Naive thymus-derived CD4-positive, alpha-beta T cell (primary cell): ENCODE data around the gene LHX4. TPM values are rescaled to one million over a fixed set of nuclear protein-coding genes. Genes with fewer than 3 reads are reported as not detected.

Experiments
- ATAC-seq: fragments of 150-1000 bp; cut with Tn5 transposase; 2 replicates; pipeline ENCODE4 v1.10.0; 2021; ENCODE audit warnings: mild to moderate bottlenecking, moderate library complexity
- CTCF ChIA-PET: fragments of 350-600 bp; sonication (Branson Sonifier 250); formaldehyde crosslinking; loops from one replicate; lab custom pipeline; 2021; ENCODE audit warnings: antibody characterized with exemption; lab: Charles Lee
- POLR2A ChIA-PET: fragments of 350-600 bp; sonication (Branson Sonifier 250); formaldehyde crosslinking; loops from one replicate; lab custom pipeline; 2021; ENCODE audit warnings: antibody characterized with exemption, inconsistent platforms; lab: Charles Lee
- DNase-seq, 9 donors: peaks; one replicate each; pipeline versions ENCODE4 v3.0.0 to v3.0.0-alpha.2; 2020 to 2022; ENCODE audit warnings: mixed read lengths in 1 of 9
- H3K27ac ChIP-seq: one replicate; pipeline ENCODE4 v1.7.0; 2013; ENCODE audit warnings: mild to moderate bottlenecking, low read depth, low read length, moderate library complexity
- H3K27me3 ChIP-seq, 2 donors: one replicate each; pipeline ENCODE4 v1.7.0; 2013; ENCODE audit warnings: low read length in 2 of 2, mild to moderate bottlenecking in 2 of 2, moderate library complexity in 2 of 2; ENCODE audit not compliant: control insufficient read depth in 2 of 2, insufficient read depth in 2 of 2
- H3K36me3 ChIP-seq, 3 experiments: 1 replicate in 2 of 3; 2 replicates in 1 of 3; pipeline ENCODE4 v1.7.0; 2013; ENCODE audit warnings: low read length in 3 of 3, mild to moderate bottlenecking in 3 of 3, moderate library complexity in 1 of 3; ENCODE audit not compliant: insufficient read depth in 3 of 3, control insufficient read depth in 2 of 3
- H3K4me1 ChIP-seq, 2 donors: one replicate each; pipeline ENCODE4 v1.7.0; 2013; ENCODE audit warnings: low read length in 2 of 2, mild to moderate bottlenecking in 2 of 2, moderate library complexity in 1 of 2; ENCODE audit not compliant: control insufficient read depth in 2 of 2, insufficient read depth in 2 of 2
- H3K4me3 ChIP-seq: 2 replicates; pipeline ENCODE4 v1.7.0; 2013; ENCODE audit warnings: mild to moderate bottlenecking, low read length
- H3K9me3 ChIP-seq, 3 experiments: 1 replicate in 2 of 3; 2 replicates in 1 of 3; pipeline ENCODE4 v1.7.0; 2013; ENCODE audit warnings: low read length in 3 of 3; ENCODE audit not compliant: control insufficient read depth in 2 of 3
- H3K27ac Mint-ChIP-seq, 9 donors: one replicate each; pipeline ENCODE4 v1.8.0; 2020 to 2022; ENCODE audit warnings: mixed read lengths in 9 of 9, mild to moderate bottlenecking in 8 of 9, moderate library complexity in 5 of 9, inconsistent platforms in 2 of 9
- H3K27me3 Mint-ChIP-seq, 5 donors: one replicate each; pipeline ENCODE4 v1.8.0; 2021 to 2022; ENCODE audit warnings: mixed read lengths in 5 of 5, mild to moderate bottlenecking in 1 of 5
- H3K36me3 Mint-ChIP-seq, 5 donors: one replicate each; pipeline ENCODE4 v1.8.0; 2020 to 2022; ENCODE audit warnings: mixed read lengths in 5 of 5, mild to moderate bottlenecking in 3 of 5, inconsistent platforms in 1 of 5
- H3K4me1 Mint-ChIP-seq, 7 donors: one replicate each; pipeline ENCODE4 v1.8.0; 2020 to 2022; ENCODE audit warnings: mixed read lengths in 7 of 7, mild to moderate bottlenecking in 3 of 7, inconsistent platforms in 1 of 7
- H3K4me3 Mint-ChIP-seq, 10 donors: one replicate each; pipeline ENCODE4 v1.8.0; 2020 to 2022; ENCODE audit warnings: mild to moderate bottlenecking in 10 of 10, mixed read lengths in 10 of 10, moderate library complexity in 6 of 10, inconsistent platforms in 2 of 10
- H3K9me3 Mint-ChIP-seq, 11 donors: one replicate each; pipeline ENCODE4 v1.8.0; 2020 to 2022; ENCODE audit warnings: mixed read lengths in 11 of 11, mild to moderate bottlenecking in 4 of 11, inconsistent platforms in 1 of 11, moderate library complexity in 1 of 11
- intact Hi-C, 2 donors: fragments of 100-400 bp; cut with micrococcal nuclease; formaldehyde crosslinking; loops; one replicate each; pipeline ENCODE4 v1.15.1; 2023
- polyA plus RNA-seq, 2 donors: library from polyadenylated mRNA; unstranded; fragments of 300-500 nt; fragmentation: Illumina TruSeq; gene quantifications; one replicate each; pipeline ENCODE4 v1.2.3, GENCODE V29; 2021
- total RNA-seq, 6 experiments: library from RNA in 5 of 6; stranded (reverse) in 5 of 6; gene quantifications; 1 replicate in 5 of 6; 2 replicates in 1 of 6; pipeline ENCODE4 v1.2.3 and lab custom pipeline; 2021 to 2026

LHX4 gene
- total RNA-seq (under 1 TPM in 1 of 5 experiments, not detected in 4; 0.07 TPM), polyA plus RNA-seq (under 1 TPM; 0.24 to 0.58 TPM), total RNA-seq (lab: John Stamatoyannopoulos, UW) (not detected)

DNA sequence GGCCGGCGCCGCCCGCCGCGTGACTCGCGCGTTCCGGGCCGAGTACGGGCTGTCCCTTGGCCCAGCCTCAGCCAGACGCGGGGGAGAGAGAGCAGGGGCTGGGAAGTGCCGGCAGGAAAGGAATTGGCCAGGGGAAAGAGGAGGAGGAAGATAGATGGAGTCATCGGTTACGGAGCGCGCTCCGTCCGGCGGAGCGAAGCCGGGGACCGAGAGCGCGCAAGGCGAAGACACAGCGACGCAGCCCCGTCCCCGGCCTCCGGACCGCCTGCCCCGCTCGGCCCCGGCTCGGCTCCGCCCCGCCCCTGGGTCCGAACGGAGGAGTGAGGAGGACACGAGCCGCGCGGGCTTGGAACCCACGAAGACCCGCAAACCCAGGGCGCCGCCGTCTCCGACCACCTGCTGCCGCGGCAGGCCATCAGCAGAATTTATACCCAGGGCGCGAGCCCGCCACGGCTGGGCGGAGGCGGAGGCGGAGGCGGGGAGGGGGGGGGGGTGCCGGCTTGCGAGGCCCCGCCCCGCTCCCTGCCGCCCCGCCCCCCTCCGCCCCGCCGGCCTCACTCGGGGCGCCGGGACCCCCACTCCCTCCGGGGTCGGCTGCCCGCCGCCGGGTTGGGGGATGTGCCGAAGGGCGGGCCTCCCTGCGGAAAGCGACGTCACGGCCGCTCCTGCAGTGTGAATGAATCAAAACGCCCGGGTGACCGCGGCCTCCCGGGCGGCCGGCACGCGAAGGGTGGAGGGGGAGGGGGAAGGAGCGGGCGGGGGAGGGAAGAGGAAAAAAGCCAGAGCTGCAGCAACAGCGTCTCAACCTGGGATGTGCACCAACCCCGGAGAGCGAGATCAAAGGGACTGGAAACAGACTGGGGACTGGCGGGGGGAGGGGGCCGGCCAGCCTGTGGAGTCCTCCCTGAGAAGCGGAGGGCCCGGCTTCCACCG lies at the start of gene LHX4:
TSS of gene LHX4 (plus strand) at position 782 of the 933 bp plus-strand sequence. CDS start 266 bp downstream, outside the sequence.
- ChIA-PET POLR2A (no interaction called here), CTCF (no interaction called here)
- peak within 1 kb of the TSS; percentile 72 to 82 (median 78) for H3K4me3 Mint-ChIP-seq
- H3K36me3 Mint-ChIP-seq = no peaks in the 10 kb centered on the region
- peak in 1 of 9 donors; percentile 39 for DNase-seq
- peak; percentile 51 for ATAC-seq
- H3K9me3 Mint-ChIP-seq = peaks cover 0 to 2% (median 0%) of the 10 kb centered on the region in 11 donors
- intact Hi-C loops = loop anchor here (5.0 to 10.0 kb wide), 2 partner anchors 77 to 405 kb away; partner anchors contain the start of genes QSOX1 (in 1 of the 2) and XPR1 (in 1 of the 2)
- no peaks in the 10 kb centered on the region for H3K9me3 ChIP-seq
- peak within 1 kb of the TSS; percentile 35 for H3K4me3 ChIP-seq
- H3K27me3 ChIP-seq = peaks cover 17 to 39% of the 10 kb centered on the region in 2 donors
- H3K4me1 Mint-ChIP-seq = peaks cover 16 to 39% (median 24%) of the 10 kb centered on the region in 7 donors
- peaks cover 17 to 19% of the 10 kb centered on the region in 2 donors for H3K4me1 ChIP-seq
- H3K36me3 ChIP-seq = no peaks in the 10 kb centered on the region
- no peak within 1 kb of the TSS for H3K27ac ChIP-seq
- peaks cover 62 to 85% (median 70%) of the 10 kb centered on the region in 5 donors for H3K27me3 Mint-ChIP-seq
- H3K27ac Mint-ChIP-seq = no peak within 1 kb of the TSS

DNA sequence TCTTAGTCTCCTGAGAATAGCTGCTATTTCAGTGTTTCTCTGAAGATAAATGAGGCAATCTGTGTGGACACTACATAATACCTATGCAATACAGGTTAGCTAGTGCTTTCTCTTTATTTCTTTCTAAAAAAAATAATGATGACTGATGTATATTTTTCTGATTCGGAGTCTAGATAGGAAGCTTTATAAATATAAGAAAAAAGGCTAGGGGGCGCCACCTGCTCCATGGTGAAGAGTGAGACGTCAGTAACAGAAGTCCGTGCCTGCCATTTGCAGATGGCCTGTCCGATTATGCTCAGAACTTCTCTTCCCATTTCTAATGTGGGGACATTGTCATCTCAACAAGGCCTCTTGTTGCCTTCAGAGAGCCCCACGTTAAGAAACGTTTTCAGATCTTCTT lies 49.0 kb upstream of the LHX4 start:
- Histone ChIP-seq H3K4me1 (no peaks in the 10 kb centered on the region), H3K27me3 (no peaks in the 10 kb centered on the region), H3K9me3 (no peaks in the 10 kb centered on the region), H3K4me3 (no peak overlapping the region), H3K27ac (no peak overlapping the region), H3K36me3 (peaks cover 0 to 35% (median 0%) of the 10 kb centered on the region in 3 experiments)
- no peak for ATAC-seq
- intact Hi-C loops = no loop called here
- CTCF ChIA-PET = interaction anchor here (0.8 to 3.9 kb wide), 3 partner anchors 10 to 475 kb away, joined by 3 to 23 read pairs (median 13); no protein-coding TSS in a partner anchor
- Mint-ChIP-seq H3K27ac (no peak overlapping the region), H3K27me3 (no peaks in the 10 kb centered on the region), H3K36me3 (peaks cover 0 to 28% (median 12%) of the 10 kb centered on the region in 5 donors), H3K4me1 (peaks cover 0 to 4% (median 0%) of the 10 kb centered on the region in 7 donors), H3K4me3 (no peak overlapping the region), H3K9me3 (no peaks in the 10 kb centered on the region)
- POLR2A ChIA-PET = no interaction called here
- peak in 1 of 9 donors; percentile 13 for DNase-seq

DNA sequence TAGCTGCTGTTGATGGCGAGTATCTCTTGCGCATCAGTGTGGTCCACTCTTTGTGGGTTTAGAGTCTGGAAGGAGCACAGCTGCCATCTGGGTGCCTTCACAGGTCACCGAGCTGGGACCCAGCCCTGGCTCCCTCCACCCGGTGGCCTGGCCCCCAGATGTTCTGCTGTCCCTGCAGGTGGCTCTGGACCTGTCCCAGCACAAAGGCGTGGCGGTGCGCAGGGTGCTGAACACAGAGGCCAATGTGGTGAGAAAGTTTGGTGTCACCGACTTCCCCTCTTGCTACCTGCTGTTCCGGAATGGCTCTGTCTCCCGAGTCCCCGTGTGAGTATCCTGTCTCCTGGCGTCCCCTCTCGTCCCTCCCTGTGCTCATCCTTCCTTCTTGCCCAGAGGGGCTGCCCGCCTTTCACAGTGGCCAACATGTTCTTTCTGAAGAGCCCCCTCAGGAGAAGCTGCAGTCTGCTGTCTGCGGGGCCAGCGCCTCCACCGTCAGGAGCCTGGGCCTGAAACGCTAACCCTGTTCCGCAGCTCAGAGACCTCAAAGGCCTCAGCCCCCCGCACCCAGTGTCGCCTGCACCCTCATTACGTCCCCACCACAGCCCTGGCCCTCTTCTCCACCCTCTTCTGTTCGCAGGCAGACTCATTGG lies 47.9 kb upstream of the LHX4 start:
- CTCF ChIA-PET = no interaction called here
- Histone ChIP-seq H3K4me3 (no peak overlapping the region), H3K4me1 (no peaks in the 10 kb centered on the region), H3K9me3 (no peaks in the 10 kb centered on the region), H3K36me3 (peaks cover 0 to 46% (median 0%) of the 10 kb centered on the region in 3 experiments), H3K27ac (no peak overlapping the region), H3K27me3 (no peaks in the 10 kb centered on the region)
- H3K4me3 Mint-ChIP-seq = no peak overlapping the region
- no peaks in the 10 kb centered on the region for H3K9me3 Mint-ChIP-seq
- H3K4me1 Mint-ChIP-seq = peaks cover 0 to 4% (median 0%) of the 10 kb centered on the region in 7 donors
- POLR2A ChIA-PET = no interaction called here
- intact Hi-C loops = no loop called here
- no peaks in the 10 kb centered on the region for H3K27me3 Mint-ChIP-seq
- no peak for DNase-seq
- H3K36me3 Mint-ChIP-seq = peaks cover 0 to 38% (median 12%) of the 10 kb centered on the region in 5 donors
- no peak overlapping the region for H3K27ac Mint-ChIP-seq
- ATAC-seq = no peak

DNA sequence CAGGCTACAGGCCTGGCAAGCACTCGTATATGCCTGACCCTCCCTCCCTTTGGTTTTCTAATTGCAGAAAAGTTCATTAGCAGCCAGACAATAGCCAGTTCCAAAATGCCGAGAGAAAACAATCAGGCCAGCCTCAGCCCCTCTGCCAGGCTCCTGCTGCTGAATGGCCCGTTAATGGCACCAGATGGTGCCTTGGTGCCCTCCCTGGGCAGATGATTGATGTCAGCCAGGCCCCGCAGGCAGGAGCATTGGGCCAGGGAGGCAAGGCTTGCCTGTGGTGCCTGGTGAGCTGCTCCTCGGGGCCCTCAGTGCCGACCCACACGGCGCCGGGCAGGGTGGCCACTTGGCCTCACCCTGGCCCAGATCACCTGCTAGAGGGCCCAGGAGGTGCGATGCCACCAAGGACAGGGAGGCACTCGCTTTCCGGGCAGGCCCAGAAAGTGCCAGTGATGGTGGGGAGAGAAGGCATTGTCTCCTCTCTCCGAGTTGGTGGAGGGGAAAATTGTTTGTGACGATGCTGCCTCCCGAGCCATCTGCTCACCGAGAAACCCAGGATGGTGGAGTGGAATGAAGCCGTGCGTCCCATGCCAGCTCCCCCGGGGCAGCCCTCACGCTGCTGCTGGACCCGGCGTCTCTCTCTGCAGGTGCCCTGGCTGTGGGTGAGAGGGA lies 47.3 kb upstream of the LHX4 start:
- no peak for ATAC-seq
- Mint-ChIP-seq H3K27me3 (no peaks in the 10 kb centered on the region), H3K36me3 (peaks cover 0 to 44% (median 12%) of the 10 kb centered on the region in 5 donors), H3K27ac (no peak overlapping the region), H3K4me3 (no peak overlapping the region), H3K9me3 (no peaks in the 10 kb centered on the region), H3K4me1 (peaks cover 0 to 4% (median 0%) of the 10 kb centered on the region in 7 donors)
- ChIA-PET CTCF (no interaction called here), POLR2A (no interaction called here)
- Histone ChIP-seq H3K4me1 (no peaks in the 10 kb centered on the region), H3K9me3 (no peaks in the 10 kb centered on the region), H3K27me3 (no peaks in the 10 kb centered on the region), H3K4me3 (no peak overlapping the region), H3K36me3 (peaks cover 0 to 52% (median under 1%) of the 10 kb centered on the region in 3 experiments), H3K27ac (no peak overlapping the region)
- intact Hi-C loops = no loop called here
- DNase-seq = no peak

DNA sequence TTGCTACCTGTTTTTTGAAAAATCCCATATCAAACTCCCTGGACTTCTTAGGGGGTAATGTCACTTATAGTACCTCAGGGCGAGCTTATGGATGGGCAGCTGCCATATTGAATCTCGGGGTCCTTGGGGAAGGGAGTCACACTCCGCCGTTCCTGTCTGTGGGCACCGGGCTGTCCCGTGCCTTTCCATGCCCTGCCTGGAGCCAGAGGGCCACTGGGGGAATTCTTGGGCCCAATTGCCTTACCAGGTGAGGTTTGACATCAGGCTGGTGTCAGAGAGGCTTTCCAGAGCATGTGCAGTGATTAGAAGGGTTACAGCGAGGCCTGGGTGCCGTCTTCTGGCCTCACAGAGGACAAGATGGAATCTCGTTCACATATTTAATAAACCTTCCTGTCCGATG lies 46.6 kb upstream of the LHX4 start:
- intact Hi-C loops = no loop called here

DNA sequence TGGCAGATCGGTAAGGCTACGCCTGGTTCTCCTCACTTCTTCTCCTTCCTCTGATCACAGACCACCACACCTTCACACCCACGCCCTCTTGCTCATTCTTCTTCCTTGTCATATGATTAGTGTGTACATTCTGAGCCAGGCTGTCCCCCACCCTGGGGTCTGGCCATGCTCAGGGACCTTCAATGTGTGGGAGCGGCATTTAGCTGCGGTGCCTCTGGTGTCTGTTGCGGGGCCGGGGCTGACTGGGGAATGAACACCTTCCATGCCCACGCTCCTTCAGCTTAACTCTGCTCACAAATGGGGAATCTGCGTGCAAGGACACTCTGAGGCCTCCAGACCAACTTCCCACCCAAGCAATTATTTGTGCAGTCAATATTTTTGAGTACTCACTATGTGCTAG lies 46.0 kb upstream of the LHX4 start:
- H3K27ac Mint-ChIP-seq = no peak overlapping the region
- ATAC-seq (no peak), DNase-seq (no peak)
- H3K9me3 ChIP-seq = no peaks in the 10 kb centered on the region
- no peaks in the 10 kb centered on the region for H3K27me3 Mint-ChIP-seq
- intact Hi-C loops = no loop called here
- no peaks in the 10 kb centered on the region for H3K27me3 ChIP-seq
- H3K4me3 Mint-ChIP-seq = no peak overlapping the region
- CTCF ChIA-PET = no interaction called here
- POLR2A ChIA-PET = no interaction called here
- H3K9me3 Mint-ChIP-seq = no peaks in the 10 kb centered on the region
- no peak overlapping the region for H3K4me3 ChIP-seq
- peaks cover 0 to 65% (median 3%) of the 10 kb centered on the region in 3 experiments for H3K36me3 ChIP-seq
- H3K4me1 Mint-ChIP-seq = no peaks in the 10 kb centered on the region
- no peak overlapping the region for H3K27ac ChIP-seq
- H3K36me3 Mint-ChIP-seq = peaks cover 0 to 48% (median 17%) of the 10 kb centered on the region in 5 donors
- H3K4me1 ChIP-seq = no peaks in the 10 kb centered on the region

More for the DNA sequence above, 46.6 kb upstream of the LHX4 start:
- DNase-seq (no peak), ATAC-seq (no peak)
- Mint-ChIP-seq H3K36me3 (peaks cover 0 to 46% (median 12%) of the 10 kb centered on the region in 5 donors), H3K4me3 (no peak overlapping the region), H3K27ac (no peak overlapping the region), H3K9me3 (no peaks in the 10 kb centered on the region), H3K4me1 (peaks cover 0 to 4% (median 0%) of the 10 kb centered on the region in 7 donors), H3K27me3 (no peaks in the 10 kb centered on the region)
- Histone ChIP-seq H3K36me3 (peaks cover 0 to 59% (median 3%) of the 10 kb centered on the region in 3 experiments), H3K4me3 (no peak overlapping the region), H3K27ac (no peak overlapping the region), H3K9me3 (no peaks in the 10 kb centered on the region), H3K27me3 (no peaks in the 10 kb centered on the region), H3K4me1 (no peaks in the 10 kb centered on the region)
- POLR2A ChIA-PET = no interaction called here
- CTCF ChIA-PET = no interaction called here
